Measurements from ENCODE around the gene ACACB.

ACACB gene

DNA sequence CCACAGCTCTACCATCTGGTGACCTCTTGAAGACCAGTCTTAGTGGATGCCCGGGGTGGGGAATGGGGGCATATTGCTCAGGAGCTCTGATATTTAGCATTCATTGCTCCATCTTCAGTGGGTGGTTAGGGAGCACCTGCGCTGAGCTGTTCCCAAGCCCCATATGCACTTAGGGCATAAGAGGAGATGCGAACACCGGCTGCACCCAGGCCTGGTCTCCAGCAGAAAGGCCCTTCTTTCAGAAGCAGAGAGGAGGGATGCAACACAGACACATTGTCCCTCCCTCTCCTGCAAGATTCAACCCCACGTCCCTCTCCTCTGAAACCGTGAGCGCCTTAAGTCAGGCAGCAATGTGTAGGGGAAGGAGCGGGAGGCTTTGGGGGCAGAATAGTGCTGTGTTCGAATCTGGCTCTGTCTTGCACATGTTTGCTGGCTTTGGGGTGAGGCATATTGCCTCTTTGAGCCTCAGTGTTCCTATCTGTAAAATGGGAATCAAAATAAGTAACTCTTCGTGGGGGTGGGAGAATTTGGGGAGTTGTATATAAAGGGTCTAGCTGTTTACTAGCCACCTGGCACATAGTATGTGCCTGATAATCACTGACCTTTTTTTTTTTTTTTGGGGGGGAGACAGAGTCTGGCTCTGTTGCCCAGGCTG lies 105.0 kb downstream of the ACACB start:
- TF ChIP-seq, protein P1, sequence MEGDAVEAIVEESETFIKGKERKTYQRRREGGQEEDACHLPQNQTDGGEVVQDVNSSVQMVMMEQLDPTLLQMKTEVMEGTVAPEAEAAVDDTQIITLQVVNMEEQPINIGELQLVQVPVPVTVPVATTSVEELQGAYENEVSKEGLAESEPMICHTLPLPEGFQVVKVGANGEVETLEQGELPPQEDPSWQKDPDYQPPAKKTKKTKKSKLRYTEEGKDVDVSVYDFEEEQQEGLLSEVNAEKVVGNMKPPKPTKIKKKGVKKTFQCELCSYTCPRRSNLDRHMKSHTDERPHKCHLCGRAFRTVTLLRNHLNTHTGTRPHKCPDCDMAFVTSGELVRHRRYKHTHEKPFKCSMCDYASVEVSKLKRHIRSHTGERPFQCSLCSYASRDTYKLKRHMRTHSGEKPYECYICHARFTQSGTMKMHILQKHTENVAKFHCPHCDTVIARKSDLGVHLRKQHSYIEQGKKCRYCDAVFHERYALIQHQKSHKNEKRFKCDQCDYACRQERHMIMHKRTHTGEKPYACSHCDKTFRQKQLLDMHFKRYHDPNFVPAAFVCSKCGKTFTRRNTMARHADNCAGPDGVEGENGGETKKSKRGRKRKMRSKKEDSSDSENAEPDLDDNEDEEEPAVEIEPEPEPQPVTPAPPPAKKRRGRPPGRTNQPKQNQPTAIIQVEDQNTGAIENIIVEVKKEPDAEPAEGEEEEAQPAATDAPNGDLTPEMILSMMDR (IDR thresholded peaks at IDR 0.05; ENCODE audit: low read depth, low read length) = no peak
- in situ Hi-C loops (cut with HindIII; ENCODE audit: low sequenced_read_pairs) = no loop called here
- H3K4me3 ChIP-seq (ENCODE audit: low read depth, low read length) = no peak overlapping the region
- no peak for DNase-seq (ENCODE audit: low read depth, low spot score)

DNA sequence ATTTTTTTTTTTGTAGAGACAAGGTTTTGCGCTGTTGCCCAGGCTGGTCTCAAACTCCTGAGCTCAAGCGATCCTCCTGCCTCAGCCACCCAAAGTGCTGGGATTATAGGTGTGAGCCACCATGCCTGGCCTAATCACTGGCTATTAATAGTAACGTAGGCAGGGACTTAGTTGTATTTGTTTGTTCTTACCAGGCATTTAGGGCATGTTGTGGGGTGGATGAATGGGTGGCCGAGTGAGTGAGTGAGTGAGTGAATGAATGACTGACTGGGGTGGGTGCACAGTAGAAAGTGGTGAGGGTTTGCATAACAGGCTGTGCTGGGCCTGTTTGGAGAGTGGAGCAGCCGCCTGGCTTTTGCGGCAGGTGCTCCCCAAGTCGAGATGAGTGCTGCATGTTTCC lies 105.7 kb downstream of the ACACB start:
- in situ Hi-C loops (cut with HindIII; ENCODE audit: low sequenced_read_pairs) = no loop called here
- DNase-seq (ENCODE audit: low read depth, low spot score) = no peak

DNA sequence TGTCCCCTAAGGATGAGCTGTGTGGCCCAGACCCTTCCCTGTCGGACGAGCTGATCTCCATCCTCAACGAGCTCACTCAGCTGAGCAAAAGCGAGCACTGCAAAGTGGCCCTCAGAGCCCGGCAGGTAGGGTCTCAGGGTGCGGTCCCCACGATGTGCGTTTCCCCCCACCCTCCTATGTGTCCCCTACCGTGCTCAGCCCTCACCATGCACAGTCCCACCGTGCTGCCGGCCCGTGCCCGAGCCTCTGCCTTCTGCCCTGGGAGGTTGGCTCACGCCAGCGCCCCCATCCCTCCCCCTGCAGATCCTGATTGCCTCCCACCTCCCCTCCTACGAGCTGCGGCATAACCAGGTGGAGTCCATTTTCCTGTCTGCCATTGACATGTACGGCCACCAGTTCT lies 106.1 kb downstream of the ACACB start:
- H3K4me3 ChIP-seq (ENCODE audit: low read depth, low read length) = no peak overlapping the region
- TF ChIP-seq, protein P1 (IDR thresholded peaks at IDR 0.05; ENCODE audit: low read depth, low read length) = no peak
- DNase-seq (ENCODE audit: low read depth, low spot score) = no peak
- in situ Hi-C loops (cut with HindIII; ENCODE audit: low sequenced_read_pairs) = no loop called here

More for the DNA sequence above, 105.7 kb downstream of the ACACB start:
- TF ChIP-seq, protein P1 (IDR thresholded peaks at IDR 0.05; ENCODE audit: low read depth, low read length) = no peak
- H3K4me3 ChIP-seq (ENCODE audit: low read depth, low read length) = no peak overlapping the region

DNA sequence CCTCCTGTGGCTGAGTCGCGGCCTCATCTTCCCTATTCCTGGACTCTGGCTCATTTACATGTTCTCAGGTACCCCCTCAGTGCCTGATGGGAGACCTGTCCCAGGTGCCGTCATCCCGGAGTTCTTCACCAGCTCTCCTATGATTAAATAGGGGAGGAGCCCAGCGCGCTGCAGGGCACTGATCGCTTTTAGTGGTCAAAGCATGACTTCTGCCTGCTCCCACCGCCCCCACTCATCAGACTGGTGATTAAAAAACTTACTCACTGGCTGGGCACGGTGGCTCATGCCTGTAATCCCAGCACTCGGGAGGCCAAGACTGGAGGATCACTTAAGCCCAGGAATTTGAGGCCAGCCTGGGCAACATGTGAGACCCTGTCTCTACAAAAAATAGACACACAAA lies 106.8 kb downstream of the ACACB start:
- no peak for DNase-seq (ENCODE audit: low read depth, low spot score)
- in situ Hi-C loops (cut with HindIII; ENCODE audit: low sequenced_read_pairs) = no loop called here
- TF ChIP-seq, protein P1 (IDR thresholded peaks at IDR 0.05; ENCODE audit: low read depth, low read length) = no peak
- no peak overlapping the region for H3K4me3 ChIP-seq (ENCODE audit: low read depth, low read length)

DNA sequence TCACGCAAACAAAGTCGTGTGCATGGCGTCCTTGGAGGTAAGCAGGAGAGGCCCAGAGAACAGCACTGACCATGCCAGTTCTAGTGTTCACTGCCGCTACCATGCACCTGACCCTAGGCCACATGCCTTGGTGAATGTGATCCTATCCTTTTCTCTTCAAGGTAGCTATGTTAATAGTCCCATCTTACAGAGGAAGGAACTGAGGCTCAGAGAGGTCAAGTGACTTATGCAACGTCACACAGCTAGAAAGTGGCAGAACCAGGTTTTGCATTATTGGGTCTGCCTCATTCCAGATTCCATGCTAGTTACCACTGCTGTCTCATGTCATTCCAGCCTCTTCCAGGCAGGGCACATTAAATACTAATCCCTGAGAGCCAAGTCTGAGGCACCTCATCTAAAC lies 107.5 kb downstream of the ACACB start:
- no peak for DNase-seq (ENCODE audit: low read depth, low spot score)
- TF ChIP-seq, protein P1 (IDR thresholded peaks at IDR 0.05; ENCODE audit: low read depth, low read length) = no peak
- H3K4me3 ChIP-seq (ENCODE audit: low read depth, low read length) = no peak overlapping the region
- in situ Hi-C loops (cut with HindIII; ENCODE audit: low sequenced_read_pairs) = no loop called here

DNA sequence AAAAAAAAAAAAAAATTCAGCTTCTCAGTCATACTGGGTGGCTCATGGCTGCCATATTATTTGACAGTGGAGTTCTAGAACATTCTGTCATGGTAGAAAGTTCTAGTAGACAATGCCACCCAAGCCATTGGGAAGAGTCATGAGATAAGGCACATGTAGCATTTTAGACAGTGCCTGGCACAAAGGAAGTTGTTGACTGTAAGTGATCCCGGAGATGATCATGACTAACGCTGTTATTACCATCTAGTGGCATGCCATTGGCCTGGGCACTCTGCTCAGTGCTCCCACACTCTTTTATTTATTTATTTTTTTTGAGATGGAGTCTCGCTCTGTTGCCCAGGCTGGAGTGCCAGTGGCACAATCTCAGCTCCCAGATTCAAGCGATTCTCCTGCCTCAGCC lies 112.3 kb downstream of the ACACB start:
- no peak overlapping the region for H3K4me3 ChIP-seq (ENCODE audit: low read depth, low read length)
- DNase-seq (ENCODE audit: low read depth, low spot score) = no peak
- TF ChIP-seq, protein P1 (IDR thresholded peaks at IDR 0.05; ENCODE audit: low read depth, low read length) = no peak
- in situ Hi-C loops (cut with HindIII; ENCODE audit: low sequenced_read_pairs) = no loop called here
